Endothelial cell (in vitro differentiated cells): Measurements from ENCODE around the gene PSKH1. TPM values are rescaled to one million over a fixed set of nuclear protein-coding genes. Genes with fewer than 3 reads are reported as not detected.

Source experiments
- DNase-seq: peaks from one replicate; pipeline ENCODE4 v3.0.0; 2021; ENCODE audit warnings: low spot score
- H3K27ac Mint-ChIP-seq: one replicate; pipeline ENCODE4 v1.8.0; 2021; ENCODE audit warnings: mixed read lengths, inconsistent platforms; ENCODE audit not compliant: unreplicated experiment
- H3K27me3 Mint-ChIP-seq: one replicate; pipeline ENCODE4 v1.8.0; 2021; ENCODE audit warnings: mild to moderate bottlenecking, moderate library complexity, mixed read lengths, inconsistent platforms; ENCODE audit not compliant: unreplicated experiment
- H3K36me3 Mint-ChIP-seq: one replicate; pipeline ENCODE4 v1.8.0; 2021; ENCODE audit warnings: mild to moderate bottlenecking, low read depth, mixed read lengths, inconsistent platforms; ENCODE audit not compliant: unreplicated experiment
- H3K4me1 Mint-ChIP-seq: one replicate; pipeline ENCODE4 v1.8.0; 2021; ENCODE audit warnings: mild to moderate bottlenecking, mixed read lengths, inconsistent platforms; ENCODE audit not compliant: unreplicated experiment
- H3K4me3 Mint-ChIP-seq: one replicate; pipeline ENCODE4 v1.8.0; 2021; ENCODE audit warnings: mild to moderate bottlenecking, mixed read lengths, inconsistent platforms; ENCODE audit not compliant: unreplicated experiment
- H3K9me3 Mint-ChIP-seq: one replicate; pipeline ENCODE4 v1.8.0; 2021; ENCODE audit warnings: mixed read lengths, inconsistent platforms; ENCODE audit not compliant: unreplicated experiment
- total RNA-seq: library from RNA; stranded (reverse); fragmentation: NEBNext Ultra II Directional; extraction: Animal tissue kit (Norgen Biotek cat#: 25700); gene quantifications from one replicate; pipeline ENCODE4 v1.2.1, GENCODE V29; 2021; ENCODE audit not compliant: unreplicated experiment
- TF ChIP-seq, protein P1 (sequence below): fragments of 200-600 bp; sonication (generic); IDR thresholded peaks from one replicate; pipeline ENCODE4 v1.5.0; 2021; ENCODE audit warnings: antibody characterized with exemption; ENCODE audit not compliant: unreplicated experiment

The PSKH1 gene
- total RNA-seq, 1 donor from 2014 or later, result 47.5 TPM

DNA sequence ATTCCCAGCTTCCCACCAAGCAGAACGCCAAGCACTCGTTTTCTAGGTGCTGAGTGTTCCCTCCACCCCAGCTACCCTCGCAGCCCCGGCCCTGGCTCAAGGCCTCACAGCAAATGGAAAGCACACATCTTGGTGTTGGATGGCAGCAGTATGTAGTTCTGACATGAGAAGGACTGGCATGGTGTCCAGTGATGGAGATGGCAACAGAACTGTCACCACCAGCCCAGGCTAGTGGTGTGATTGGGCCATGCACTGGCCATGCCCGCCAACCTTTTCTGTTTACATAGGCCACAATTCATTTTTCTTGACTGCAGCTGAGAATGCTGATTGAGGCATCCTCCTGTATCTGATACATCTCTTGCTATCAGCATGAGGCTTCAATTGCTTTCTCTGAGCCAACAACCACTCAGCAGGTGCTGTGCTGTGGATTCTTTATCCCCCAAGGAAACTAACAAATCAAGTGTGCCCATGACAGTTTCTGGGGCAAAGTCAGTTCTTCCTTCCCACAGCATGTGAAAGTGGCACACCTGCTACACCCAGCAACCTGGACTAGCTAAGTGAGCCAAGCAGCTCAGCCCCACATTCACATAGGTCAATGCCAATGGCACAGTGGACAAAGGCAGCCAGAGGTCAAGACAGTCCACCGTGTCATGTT lies 71.5 kb downstream of the PSKH1 start:
- Mint-ChIP-seq H3K9me3 (no peaks in the 10 kb centered on the region), H3K4me3 (no peak overlapping the region), H3K36me3 (peaks cover 30% of the 10 kb centered on the region), H3K4me1 (peaks cover 28% of the 10 kb centered on the region), H3K27me3 (peaks cover 26% of the 10 kb centered on the region), H3K27ac (no peak overlapping the region)
- DNase-seq, result no peak
- TF ChIP-seq, protein P1, sequence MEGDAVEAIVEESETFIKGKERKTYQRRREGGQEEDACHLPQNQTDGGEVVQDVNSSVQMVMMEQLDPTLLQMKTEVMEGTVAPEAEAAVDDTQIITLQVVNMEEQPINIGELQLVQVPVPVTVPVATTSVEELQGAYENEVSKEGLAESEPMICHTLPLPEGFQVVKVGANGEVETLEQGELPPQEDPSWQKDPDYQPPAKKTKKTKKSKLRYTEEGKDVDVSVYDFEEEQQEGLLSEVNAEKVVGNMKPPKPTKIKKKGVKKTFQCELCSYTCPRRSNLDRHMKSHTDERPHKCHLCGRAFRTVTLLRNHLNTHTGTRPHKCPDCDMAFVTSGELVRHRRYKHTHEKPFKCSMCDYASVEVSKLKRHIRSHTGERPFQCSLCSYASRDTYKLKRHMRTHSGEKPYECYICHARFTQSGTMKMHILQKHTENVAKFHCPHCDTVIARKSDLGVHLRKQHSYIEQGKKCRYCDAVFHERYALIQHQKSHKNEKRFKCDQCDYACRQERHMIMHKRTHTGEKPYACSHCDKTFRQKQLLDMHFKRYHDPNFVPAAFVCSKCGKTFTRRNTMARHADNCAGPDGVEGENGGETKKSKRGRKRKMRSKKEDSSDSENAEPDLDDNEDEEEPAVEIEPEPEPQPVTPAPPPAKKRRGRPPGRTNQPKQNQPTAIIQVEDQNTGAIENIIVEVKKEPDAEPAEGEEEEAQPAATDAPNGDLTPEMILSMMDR, result no peak

DNA sequence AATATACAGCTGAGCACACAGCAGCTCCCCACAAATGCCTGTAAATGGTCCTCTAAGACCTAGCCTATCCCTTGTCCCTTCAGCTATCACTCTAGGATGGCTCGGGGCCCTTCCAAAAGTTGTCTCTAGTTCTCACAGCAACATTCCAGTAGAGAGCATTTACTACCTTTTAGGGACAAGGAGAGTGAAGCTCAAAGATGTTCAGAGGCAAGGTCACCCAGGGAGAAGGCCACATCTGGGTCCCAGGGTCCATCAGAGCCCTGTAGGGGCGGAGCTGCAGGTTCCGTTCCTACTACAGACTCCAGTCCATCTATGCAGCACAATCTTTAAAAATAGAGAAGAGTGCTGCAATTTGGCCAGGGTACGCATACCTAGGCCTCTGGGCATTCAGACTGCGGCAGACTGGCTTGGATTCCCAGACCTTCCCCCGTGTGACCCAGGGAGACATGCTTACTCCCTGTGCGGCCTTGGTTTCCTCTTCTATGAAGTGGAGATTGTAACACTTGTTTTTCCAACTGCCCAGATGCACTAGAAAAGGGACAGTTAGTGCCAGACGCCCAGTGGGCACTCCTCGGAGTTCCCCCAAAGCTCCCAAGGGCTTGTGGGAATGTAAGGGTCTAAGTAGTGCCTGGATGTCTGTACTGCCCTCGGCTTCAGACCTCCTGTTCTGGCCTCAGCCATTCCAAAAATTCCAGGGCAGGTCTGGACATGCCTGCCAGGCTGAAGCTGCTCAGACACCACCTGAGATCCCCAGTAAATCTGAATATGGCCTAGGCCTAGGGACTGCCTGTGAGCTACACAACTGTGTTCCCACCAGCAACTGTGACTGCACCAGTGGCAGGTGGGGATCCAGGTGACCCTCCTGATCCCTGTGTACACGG lies 72.9 kb downstream of the PSKH1 start:
- Mint-ChIP-seq H3K27ac (peak overlapping the region; percentile 38), H3K4me1 (peaks cover 28% of the 10 kb centered on the region), H3K36me3 (peaks cover 25% of the 10 kb centered on the region), H3K27me3 (peaks cover 29% of the 10 kb centered on the region), H3K4me3 (peak overlapping the region; percentile 99), H3K9me3 (no peaks in the 10 kb centered on the region)
- no peak for DNase-seq
- TF ChIP-seq, protein P1, result no peak

DNA sequence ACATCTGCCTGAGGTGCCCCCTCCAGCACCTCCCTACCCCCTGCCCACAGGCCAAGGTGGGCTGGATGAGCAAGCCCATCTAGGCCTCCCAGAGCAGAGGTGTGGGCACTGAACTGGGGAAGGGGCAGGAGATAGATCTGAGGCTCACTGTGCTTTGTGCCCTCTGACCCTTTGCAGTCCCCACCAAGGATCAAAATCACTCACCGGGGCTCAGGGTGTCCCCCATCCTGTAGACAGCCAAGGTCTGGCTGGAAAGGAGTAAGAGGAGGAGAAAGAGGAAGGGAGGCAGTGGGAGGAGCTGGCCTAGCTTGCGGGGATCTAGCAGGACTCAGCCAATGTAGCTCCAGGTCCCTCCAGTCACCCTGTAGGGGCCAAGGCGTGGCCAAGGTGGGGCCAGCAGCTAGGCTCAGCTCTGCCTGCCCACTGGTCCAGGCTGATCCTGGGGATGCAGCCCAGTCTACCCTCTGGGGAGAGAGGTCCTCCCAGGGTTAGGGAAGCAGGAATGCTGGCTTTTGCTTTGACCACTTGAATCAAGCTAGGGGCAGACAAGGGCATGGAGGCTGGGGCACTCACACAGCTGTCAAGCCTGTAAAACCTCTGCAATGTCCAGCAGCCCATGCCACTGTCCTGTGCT lies 73.6 kb downstream of the PSKH1 start:
- peaks cover 25% of the 10 kb centered on the region for H3K36me3 Mint-ChIP-seq
- no peak for DNase-seq
- peaks cover 29% of the 10 kb centered on the region for H3K27me3 Mint-ChIP-seq
- peak overlapping the region; percentile 38 for H3K27ac Mint-ChIP-seq
- peak overlapping the region; percentile 99 for H3K4me3 Mint-ChIP-seq
- no peaks in the 10 kb centered on the region for H3K9me3 Mint-ChIP-seq
- peaks cover 28% of the 10 kb centered on the region for H3K4me1 Mint-ChIP-seq
- TF ChIP-seq, protein P1, result no peak

DNA sequence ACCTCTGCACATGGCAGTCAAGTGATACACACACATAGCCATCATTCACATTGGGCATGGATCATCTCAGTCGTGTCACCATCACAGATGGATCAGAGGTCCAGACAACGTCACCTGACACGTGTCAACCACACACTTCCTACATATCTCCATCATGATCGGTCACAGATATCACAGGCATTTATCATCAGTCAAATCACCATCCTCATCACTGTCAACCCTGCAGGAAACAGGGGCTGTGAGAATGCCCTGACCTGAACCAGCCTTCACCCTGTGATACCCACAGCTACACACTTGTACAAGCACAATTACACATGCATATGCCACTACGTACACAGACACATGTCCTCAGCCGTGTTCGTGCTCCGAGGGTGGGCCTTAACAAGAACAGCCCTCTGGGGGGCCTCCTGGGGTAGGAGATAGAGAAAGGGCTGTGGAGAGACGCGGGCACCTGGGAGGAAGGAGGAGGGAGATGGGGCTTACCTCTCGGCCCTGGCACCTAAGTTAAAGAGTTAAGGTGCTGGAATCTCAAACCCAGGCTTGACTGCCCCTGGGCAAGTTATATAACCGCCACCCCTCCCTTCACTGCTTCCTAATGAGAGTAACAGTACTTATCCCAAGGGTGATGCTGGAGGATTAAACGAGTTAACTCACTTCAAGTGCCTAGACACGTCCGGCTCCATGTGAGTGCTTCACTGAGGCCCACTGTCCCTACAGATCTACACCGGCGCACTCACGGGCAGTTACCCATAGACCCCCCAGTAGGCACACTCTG lies 74.3 kb downstream of the PSKH1 start:
- DNase-seq, result no peak
- no peaks in the 10 kb centered on the region for H3K9me3 Mint-ChIP-seq
- H3K4me1 Mint-ChIP-seq, result peaks cover 28% of the 10 kb centered on the region
- peaks cover 19% of the 10 kb centered on the region for H3K36me3 Mint-ChIP-seq
- TF ChIP-seq, protein P1, result no peak
- peak overlapping the region; percentile 99 for H3K4me3 Mint-ChIP-seq
- peak overlapping the region; percentile 78 for H3K27ac Mint-ChIP-seq
- H3K27me3 Mint-ChIP-seq, result peaks cover 28% of the 10 kb centered on the region
